ENCODE data around the gene C1orf210. TPM values are rescaled to one million over a fixed set of nuclear protein-coding genes. Genes with fewer than 3 reads are reported as not detected.

C1orf210 gene
- polyA plus RNA-seq, 3 donors: 0.05 TPM; not detected in 2

GRCh38 chr1:43292216-43292615 lies 6.8 kb upstream of the C1orf210 start:
- DNase-seq: no peak
- H3K36me3 ChIP-seq (replicated peaks in 1 of 2; ENCODE audit: control insufficient read depth in 1 of 2, insufficient read depth in 2 of 2, low read length in 2 of 2): no peaks in the 10 kb centered on the region
- Mint-ChIP-seq H3K9me3 (no peaks in the 10 kb centered on the region), H3K4me1 (no peaks in the 10 kb centered on the region), H3K27ac (no peak overlapping the region), H3K27me3 (ENCODE audit: low read depth in 3 of 3) (peaks cover 2% of the 10 kb centered on the region in 3 donors), H3K36me3 (no peaks in the 10 kb centered on the region), H3K4me3 (no peak overlapping the region)
- no peak overlapping the region for H3K4me3 ChIP-seq (replicated peaks in 1 of 3; ENCODE audit: low read depth in 2 of 3, low read length in 3 of 3)
- H2AFZ ChIP-seq (ENCODE audit: insufficient read depth, low read depth, low read length, poor library complexity, severe bottlenecking): no peak overlapping the region
- no peak overlapping the region for H3K9ac ChIP-seq (ENCODE audit: insufficient read depth, low read length, poor library complexity, severe bottlenecking)
- H3K4me2 ChIP-seq (replicated peaks; ENCODE audit: extremely low read depth, low read length, poor library complexity, severe bottlenecking): no peak overlapping the region
- no peaks in the 10 kb centered on the region for H3K27me3 ChIP-seq (ENCODE audit: control insufficient read depth in 2 of 2, insufficient read depth in 2 of 2, low read length in 2 of 2)
- no peaks in the 10 kb centered on the region for H3K4me1 ChIP-seq (ENCODE audit: control insufficient read depth in 1 of 2, insufficient read depth in 2 of 2, low read length in 2 of 2)
- no peak overlapping the region for H3K27ac ChIP-seq (ENCODE audit: low read depth in 1 of 2, low read length in 2 of 2)
- no peak for TF ChIP-seq CTCF (IDR thresholded peaks at IDR 0.05)
- H4K20me1 ChIP-seq (ENCODE audit: insufficient read depth, low read length): no peaks in the 10 kb centered on the region
- 82% methylated on average over 5 of the region's 7 CpGs for WGBS (ENCODE audit: insufficient coverage)
- intact Hi-C loops (cut with micrococcal nuclease): no loop called here
- H3K79me2 ChIP-seq (ENCODE audit: insufficient read depth, low read length): no peaks in the 10 kb centered on the region
- H3K9me3 ChIP-seq (replicated peaks in 1 of 2; ENCODE audit: control insufficient read depth in 1 of 2, insufficient read depth in 1 of 2, low read length in 2 of 2): no peaks in the 10 kb centered on the region

- intact Hi-C loops (cut with micrococcal nuclease): no loop called here
- H3K9me3 Mint-ChIP-seq: no peaks in the 10 kb centered on the region
- H3K27ac ChIP-seq (ENCODE audit: low read depth in 1 of 2, low read length in 2 of 2): no peak overlapping the region
- H3K27me3 ChIP-seq (ENCODE audit: control insufficient read depth in 2 of 2, insufficient read depth in 2 of 2, low read length in 2 of 2): no peaks in the 10 kb centered on the region
- no peak overlapping the region for H3K4me3 ChIP-seq (replicated peaks in 1 of 3; ENCODE audit: low read depth in 2 of 3, low read length in 3 of 3)
- no peaks in the 10 kb centered on the region for H3K36me3 Mint-ChIP-seq
- no peak overlapping the region for H3K4me2 ChIP-seq (replicated peaks; ENCODE audit: extremely low read depth, low read length, poor library complexity, severe bottlenecking)
- 93% methylated on average over 12 of the region's 12 CpGs for WGBS (ENCODE audit: insufficient coverage)
- no peak for TF ChIP-seq CTCF (IDR thresholded peaks at IDR 0.05)
- H4K20me1 ChIP-seq (ENCODE audit: insufficient read depth, low read length): no peaks in the 10 kb centered on the region
- H3K36me3 ChIP-seq (replicated peaks in 1 of 2; ENCODE audit: control insufficient read depth in 1 of 2, insufficient read depth in 2 of 2, low read length in 2 of 2): no peaks in the 10 kb centered on the region
- H3K4me1 ChIP-seq (ENCODE audit: control insufficient read depth in 1 of 2, insufficient read depth in 2 of 2, low read length in 2 of 2): no peaks in the 10 kb centered on the region
- no peak for DNase-seq
- H3K27me3 Mint-ChIP-seq (ENCODE audit: low read depth in 3 of 3): peaks cover 2 to 4% (median 3%) of the 10 kb centered on the region in 3 donors
- no peak overlapping the region for H3K9ac ChIP-seq (ENCODE audit: insufficient read depth, low read length, poor library complexity, severe bottlenecking)
- H3K9me3 ChIP-seq (replicated peaks in 1 of 2; ENCODE audit: control insufficient read depth in 1 of 2, insufficient read depth in 1 of 2, low read length in 2 of 2): no peaks in the 10 kb centered on the region
- H2AFZ ChIP-seq (ENCODE audit: insufficient read depth, low read depth, low read length, poor library complexity, severe bottlenecking): no peak overlapping the region
- no peak overlapping the region for H3K27ac Mint-ChIP-seq
- no peak overlapping the region for H3K4me3 Mint-ChIP-seq
- H3K4me1 Mint-ChIP-seq: no peaks in the 10 kb centered on the region
- no peaks in the 10 kb centered on the region for H3K79me2 ChIP-seq (ENCODE audit: insufficient read depth, low read length)
Observed at GRCh38 chr1:43288785-43289706, 3.7 kb upstream of the C1orf210 start.

Data from CD14-positive monocyte (primary cell).